Measurements from ENCODE around the gene TJP1. TPM values are rescaled to one million over a fixed set of nuclear protein-coding genes. Genes with fewer than 3 reads are reported as not detected.

Gene TJP1
- total RNA-seq, 1 donor from 2014 or later, result 0.44 TPM

DNA sequence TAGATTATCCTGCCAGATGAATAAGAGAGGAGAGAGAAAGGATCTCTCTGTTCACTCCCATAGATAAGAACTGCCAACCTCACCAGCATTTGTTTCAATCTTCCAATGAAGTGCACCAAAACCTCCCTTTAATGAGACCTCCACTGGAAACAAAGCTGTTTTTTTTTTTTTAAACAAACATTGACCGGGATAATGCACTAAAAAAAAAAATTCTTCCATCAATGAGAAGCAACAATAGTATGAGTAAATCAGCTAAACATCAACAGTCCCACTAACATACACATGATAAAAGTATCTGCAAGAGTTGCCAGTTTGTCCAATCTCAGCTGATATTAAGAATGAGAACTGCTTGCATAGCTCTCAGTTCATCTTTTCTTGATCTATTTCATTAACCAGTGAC is 19.9 kb downstream of the TJP1 start:
- H3K9me3 Mint-ChIP-seq, result no peaks in the 10 kb centered on the region
- TF ChIP-seq, protein P1, sequence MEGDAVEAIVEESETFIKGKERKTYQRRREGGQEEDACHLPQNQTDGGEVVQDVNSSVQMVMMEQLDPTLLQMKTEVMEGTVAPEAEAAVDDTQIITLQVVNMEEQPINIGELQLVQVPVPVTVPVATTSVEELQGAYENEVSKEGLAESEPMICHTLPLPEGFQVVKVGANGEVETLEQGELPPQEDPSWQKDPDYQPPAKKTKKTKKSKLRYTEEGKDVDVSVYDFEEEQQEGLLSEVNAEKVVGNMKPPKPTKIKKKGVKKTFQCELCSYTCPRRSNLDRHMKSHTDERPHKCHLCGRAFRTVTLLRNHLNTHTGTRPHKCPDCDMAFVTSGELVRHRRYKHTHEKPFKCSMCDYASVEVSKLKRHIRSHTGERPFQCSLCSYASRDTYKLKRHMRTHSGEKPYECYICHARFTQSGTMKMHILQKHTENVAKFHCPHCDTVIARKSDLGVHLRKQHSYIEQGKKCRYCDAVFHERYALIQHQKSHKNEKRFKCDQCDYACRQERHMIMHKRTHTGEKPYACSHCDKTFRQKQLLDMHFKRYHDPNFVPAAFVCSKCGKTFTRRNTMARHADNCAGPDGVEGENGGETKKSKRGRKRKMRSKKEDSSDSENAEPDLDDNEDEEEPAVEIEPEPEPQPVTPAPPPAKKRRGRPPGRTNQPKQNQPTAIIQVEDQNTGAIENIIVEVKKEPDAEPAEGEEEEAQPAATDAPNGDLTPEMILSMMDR (IDR thresholded peaks at IDR 0.05), result no peak
- POLR2A ChIA-PET, result no interaction called here
- ATAC-seq (ENCODE audit: low read depth), result no peak
- intact Hi-C loops (cut with micrococcal nuclease), result no loop called here
- peaks cover 21% of the 10 kb centered on the region for H3K27me3 Mint-ChIP-seq
- CTCF ChIA-PET, result no interaction called here
- H3K27ac Mint-ChIP-seq, result no peak overlapping the region
- no peak for DNase-seq
- H3K4me1 Mint-ChIP-seq, result no peaks in the 10 kb centered on the region
- no peak overlapping the region for H3K4me3 Mint-ChIP-seq
- H3K36me3 Mint-ChIP-seq (ENCODE audit: low read depth), result no peaks in the 10 kb centered on the region

DNA sequence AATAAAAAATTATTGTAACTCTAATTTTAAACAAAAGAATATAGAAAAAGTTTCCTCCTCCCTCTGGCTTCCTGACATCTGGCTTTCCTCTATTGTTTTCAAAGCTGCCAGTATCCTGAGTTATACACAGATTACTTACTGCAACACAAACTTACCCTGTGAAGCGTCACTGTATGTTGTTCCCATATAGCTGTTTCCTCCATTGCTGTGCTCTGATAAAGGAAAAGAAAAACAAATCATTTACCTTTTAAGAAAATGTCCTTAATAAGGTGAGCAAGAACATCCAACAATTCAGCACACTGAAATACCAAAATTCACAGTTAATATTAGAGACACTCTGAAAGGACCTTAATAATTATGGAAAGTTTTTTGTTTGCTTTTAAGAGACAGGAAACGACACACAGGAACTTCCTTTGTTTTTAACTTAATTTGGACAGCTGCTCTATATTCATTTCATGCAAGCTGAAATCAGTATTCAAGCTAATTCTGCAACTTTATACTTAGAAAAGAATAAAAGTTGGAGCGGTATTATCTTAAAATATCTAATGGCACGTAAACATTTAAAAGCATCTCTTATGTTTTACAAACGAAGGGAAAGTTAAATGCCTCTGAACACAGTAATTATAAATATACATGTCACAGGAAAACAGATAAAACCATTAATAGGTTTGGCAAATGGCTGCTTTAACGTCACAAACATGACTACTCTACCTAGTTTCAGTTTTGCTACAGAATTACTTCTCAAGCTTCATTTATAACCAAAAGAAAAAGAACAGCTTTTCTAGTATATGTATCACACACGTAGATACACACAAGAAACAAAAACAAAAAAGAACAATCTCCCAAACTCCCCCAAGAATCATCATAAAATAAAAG is 21.5 kb downstream of the TJP1 start:
- intact Hi-C loops (cut with micrococcal nuclease), result no loop called here
- H3K36me3 Mint-ChIP-seq (ENCODE audit: low read depth), result no peaks in the 10 kb centered on the region
- H3K27me3 Mint-ChIP-seq, result peaks cover 10% of the 10 kb centered on the region
- ChIA-PET POLR2A (no interaction called here), CTCF (no interaction called here)
- ATAC-seq (ENCODE audit: low read depth) (no peak), DNase-seq (no peak)
- H3K4me1 Mint-ChIP-seq, result no peaks in the 10 kb centered on the region
- peaks cover under 1% of the 10 kb centered on the region for H3K9me3 Mint-ChIP-seq
- TF ChIP-seq, protein P1 (IDR thresholded peaks at IDR 0.05), result no peak
- no peak overlapping the region for H3K4me3 Mint-ChIP-seq
- H3K27ac Mint-ChIP-seq, result no peak overlapping the region

DNA sequence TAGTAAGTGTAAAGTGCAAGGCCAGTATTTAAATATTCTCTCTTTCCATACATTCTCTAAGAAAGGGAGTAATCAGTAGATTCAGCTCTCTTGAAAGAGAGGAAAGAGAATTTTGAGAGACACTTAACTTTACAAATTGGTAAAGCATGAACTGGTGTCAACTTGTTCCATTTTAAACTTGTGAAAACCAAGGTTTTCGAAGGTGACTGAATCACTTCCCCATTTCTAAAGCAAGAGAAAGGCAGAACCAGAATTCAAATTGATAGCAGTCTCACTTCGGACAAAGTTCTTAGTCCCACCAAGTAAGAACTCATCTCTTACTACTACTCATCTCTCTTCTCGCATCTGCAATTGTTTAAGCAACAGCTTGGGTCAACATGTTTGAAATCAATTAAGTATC is 22.4 kb downstream of the TJP1 start:
- ATAC-seq (ENCODE audit: low read depth) (no peak), DNase-seq (no peak)
- Mint-ChIP-seq H3K27me3 (peaks cover 10% of the 10 kb centered on the region), H3K4me1 (no peaks in the 10 kb centered on the region), H3K36me3 (ENCODE audit: low read depth) (no peaks in the 10 kb centered on the region), H3K9me3 (peaks cover 3% of the 10 kb centered on the region), H3K4me3 (no peak overlapping the region), H3K27ac (no peak overlapping the region)
- POLR2A ChIA-PET, result no interaction called here
- CTCF ChIA-PET, result no interaction called here
- intact Hi-C loops (cut with micrococcal nuclease), result no loop called here
- TF ChIP-seq, protein P1 (IDR thresholded peaks at IDR 0.05), result no peak

DNA sequence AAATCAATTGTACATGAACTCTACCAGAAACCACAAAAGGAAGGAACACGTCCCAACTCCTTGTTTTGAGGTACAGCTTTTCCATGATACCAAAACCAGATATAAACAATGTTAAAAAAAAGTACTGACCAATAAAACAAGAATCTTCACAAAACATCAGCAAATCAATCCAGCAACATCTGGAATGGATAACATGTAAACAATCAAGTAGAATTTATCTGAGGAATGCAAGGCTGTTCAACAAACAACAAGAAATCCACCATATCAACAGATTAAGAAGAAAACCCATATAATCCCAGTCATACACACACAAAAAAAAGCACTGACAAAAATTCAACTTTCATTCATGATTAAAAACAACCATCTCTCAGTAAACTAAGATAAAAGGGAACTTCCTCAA is 26.7 kb downstream of the TJP1 start:
- Mint-ChIP-seq H3K9me3 (peaks cover 3% of the 10 kb centered on the region), H3K36me3 (ENCODE audit: low read depth) (no peaks in the 10 kb centered on the region), H3K4me1 (no peaks in the 10 kb centered on the region), H3K4me3 (no peak overlapping the region), H3K27me3 (peaks cover 11% of the 10 kb centered on the region), H3K27ac (no peak overlapping the region)
- POLR2A ChIA-PET, result no interaction called here
- ATAC-seq (ENCODE audit: low read depth), result no peak
- CTCF ChIA-PET, result no interaction called here
- TF ChIP-seq, protein P1 (IDR thresholded peaks at IDR 0.05), result no peak
- intact Hi-C loops (cut with micrococcal nuclease), result no loop called here
- no peak for DNase-seq

DNA sequence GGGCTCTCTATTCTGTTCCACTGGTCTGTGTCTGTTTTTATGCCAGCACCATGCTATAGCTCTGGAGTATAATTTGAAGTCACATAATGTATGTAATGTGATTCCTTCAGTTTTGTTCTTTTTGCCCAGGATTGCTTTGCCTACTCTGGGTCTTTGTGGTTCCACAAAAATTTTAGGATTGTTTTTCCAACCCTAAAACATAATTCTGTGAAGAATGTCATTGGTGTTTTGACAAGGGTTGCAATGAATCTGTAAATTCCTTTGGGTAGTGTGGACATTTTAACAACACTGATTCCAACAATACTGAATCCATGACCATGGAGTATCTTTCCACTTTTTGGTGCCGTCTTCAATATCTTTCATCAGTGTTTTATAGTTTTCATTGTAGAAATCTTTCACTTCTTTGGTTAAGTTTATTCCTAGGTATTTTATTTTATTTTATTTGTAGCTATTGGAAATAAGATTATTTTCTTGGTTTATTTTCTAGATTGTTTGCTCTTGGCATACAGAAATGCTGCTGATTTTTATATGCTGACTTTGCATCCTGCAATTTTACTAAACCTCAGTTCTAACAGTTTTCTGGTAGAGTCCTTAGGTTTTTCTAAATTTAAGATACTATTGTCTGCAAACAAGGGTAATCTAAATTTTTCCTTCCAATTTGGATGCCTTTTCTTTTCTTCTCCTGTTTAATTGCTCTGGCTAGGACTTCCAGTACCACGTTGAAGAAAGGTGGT is 29.7 kb downstream of the TJP1 start:
- H3K27me3 Mint-ChIP-seq, result peaks cover 11% of the 10 kb centered on the region
- no peak for DNase-seq
- no peaks in the 10 kb centered on the region for H3K4me1 Mint-ChIP-seq
- CTCF ChIA-PET, result no interaction called here
- no peak overlapping the region for H3K4me3 Mint-ChIP-seq
- no peaks in the 10 kb centered on the region for H3K36me3 Mint-ChIP-seq (ENCODE audit: low read depth)
- peaks cover 3% of the 10 kb centered on the region for H3K9me3 Mint-ChIP-seq
- intact Hi-C loops (cut with micrococcal nuclease), result no loop called here
- POLR2A ChIA-PET, result no interaction called here
- TF ChIP-seq, protein P1 (IDR thresholded peaks at IDR 0.05), result no peak
- no peak for ATAC-seq (ENCODE audit: low read depth)
- no peak overlapping the region for H3K27ac Mint-ChIP-seq

Data from activated B cell treated with CpG ODN at 0.5 μM for 24 hours (primary cell).